ENCODE results near the gene HHATL.

The HHATL gene

GRCh38 chr3:42719002-42719401 lies 16.4 kb upstream of the HHATL start:
- in situ Hi-C loops (cut with HindIII; ENCODE audit: low pct_ligation_motif_present, low pct_unique_long_range_greater_than_20kb, low sequenced_read_pairs) = no loop called here
- DNase-seq = no peak

- DNase-seq = no peak
- in situ Hi-C loops (cut with HindIII; ENCODE audit: low pct_ligation_motif_present, low pct_unique_long_range_greater_than_20kb, low sequenced_read_pairs) = no loop called here
These were observed 15.7 kb upstream of the HHATL start for GRCh38 chr3:42718338-42718737.

GRCh38 chr3:42717306-42717705 lies 14.7 kb upstream of the HHATL start:
- DNase-seq = no peak

GRCh38 chr3:42714171-42714852 lies 11.7 kb upstream of the HHATL start:
- no peak for DNase-seq
- in situ Hi-C loops (cut with HindIII; ENCODE audit: low pct_ligation_motif_present, low pct_unique_long_range_greater_than_20kb, low sequenced_read_pairs) = no loop called here

More at GRCh38 chr3:42717306-42717705, 14.7 kb upstream of the HHATL start:
- in situ Hi-C loops (cut with HindIII; ENCODE audit: low pct_ligation_motif_present, low pct_unique_long_range_greater_than_20kb, low sequenced_read_pairs) = no loop called here

- DNase-seq = no peak
- in situ Hi-C loops (cut with HindIII; ENCODE audit: low pct_ligation_motif_present, low pct_unique_long_range_greater_than_20kb, low sequenced_read_pairs) = no loop called here
These were observed 11.1 kb upstream of the HHATL start for GRCh38 chr3:42713747-42714146.

GRCh38 chr3:42712688-42713372 lies 10.2 kb upstream of the HHATL start:
- no peak for DNase-seq
- in situ Hi-C loops (cut with HindIII; ENCODE audit: low pct_ligation_motif_present, low pct_unique_long_range_greater_than_20kb, low sequenced_read_pairs) = no loop called here

- no peak for DNase-seq
- in situ Hi-C loops (cut with HindIII; ENCODE audit: low pct_ligation_motif_present, low pct_unique_long_range_greater_than_20kb, low sequenced_read_pairs) = no loop called here
These were observed 9.7 kb upstream of the HHATL start for GRCh38 chr3:42712344-42712648.

- in situ Hi-C loops (cut with HindIII; ENCODE audit: low pct_ligation_motif_present, low pct_unique_long_range_greater_than_20kb, low sequenced_read_pairs) = no loop called here
- DNase-seq = no peak
These were observed 9.1 kb upstream of the HHATL start for GRCh38 chr3:42711491-42712343.

- in situ Hi-C loops (cut with HindIII; ENCODE audit: low pct_ligation_motif_present, low pct_unique_long_range_greater_than_20kb, low sequenced_read_pairs) = no loop called here
- no peak for DNase-seq
These were observed 7.9 kb upstream of the HHATL start for GRCh38 chr3:42710323-42711021.

- no peak for DNase-seq
- in situ Hi-C loops (cut with HindIII; ENCODE audit: low pct_ligation_motif_present, low pct_unique_long_range_greater_than_20kb, low sequenced_read_pairs) = no loop called here
These were observed 7.0 kb upstream of the HHATL start for GRCh38 chr3:42709621-42710020.

GRCh38 chr3:42708611-42709151 lies 6.1 kb upstream of the HHATL start:
- DNase-seq = no peak
- in situ Hi-C loops (cut with HindIII; ENCODE audit: low pct_ligation_motif_present, low pct_unique_long_range_greater_than_20kb, low sequenced_read_pairs) = no loop called here

- DNase-seq = no peak
- in situ Hi-C loops (cut with HindIII; ENCODE audit: low pct_ligation_motif_present, low pct_unique_long_range_greater_than_20kb, low sequenced_read_pairs) = no loop called here
These were observed 5.2 kb upstream of the HHATL start for GRCh38 chr3:42707620-42708355.

GRCh38 chr3:42706721-42707619 lies 4.4 kb upstream of the HHATL start:
- DNase-seq = no peak
- in situ Hi-C loops (cut with HindIII; ENCODE audit: low pct_ligation_motif_present, low pct_unique_long_range_greater_than_20kb, low sequenced_read_pairs) = no loop called here

- in situ Hi-C loops (cut with HindIII; ENCODE audit: low pct_ligation_motif_present, low pct_unique_long_range_greater_than_20kb, low sequenced_read_pairs) = no loop called here
- no peak for DNase-seq
These were observed 3.5 kb upstream of the HHATL start for GRCh38 chr3:42705962-42706585.

GRCh38 chr3:42705058-42705767 lies 2.6 kb upstream of the HHATL start:
- in situ Hi-C loops (cut with HindIII; ENCODE audit: low pct_ligation_motif_present, low pct_unique_long_range_greater_than_20kb, low sequenced_read_pairs) = no loop called here
- DNase-seq = no peak

- DNase-seq = no peak
- in situ Hi-C loops (cut with HindIII; ENCODE audit: low pct_ligation_motif_present, low pct_unique_long_range_greater_than_20kb, low sequenced_read_pairs) = no loop called here
These were observed 1.7 kb upstream of the HHATL start for GRCh38 chr3:42704136-42704841.

Data from ACHN (cell line).